Activated gamma-delta T cell (primary cell): Measurements from ENCODE around the gene HSD17B2.
"Not testable (repeated sequence)": the region's sequence is repeated elsewhere in the genome, so short reads cannot be mapped to it uniquely, and the experiment has no call there.

ENCODE experiments used
- DNase-seq: peaks from one replicate; lab custom pipeline; 2025; lab: John Stamatoyannopoulos, UW

Gene HSD17B2

GRCh38 chr16:82129881-82130280 is 94.8 kb downstream of the HSD17B2 start:
- DNase-seq = no peak

GRCh38 chr16:82133798-82134197 is 98.7 kb downstream of the HSD17B2 start:
- DNase-seq = no peak

DNA sequence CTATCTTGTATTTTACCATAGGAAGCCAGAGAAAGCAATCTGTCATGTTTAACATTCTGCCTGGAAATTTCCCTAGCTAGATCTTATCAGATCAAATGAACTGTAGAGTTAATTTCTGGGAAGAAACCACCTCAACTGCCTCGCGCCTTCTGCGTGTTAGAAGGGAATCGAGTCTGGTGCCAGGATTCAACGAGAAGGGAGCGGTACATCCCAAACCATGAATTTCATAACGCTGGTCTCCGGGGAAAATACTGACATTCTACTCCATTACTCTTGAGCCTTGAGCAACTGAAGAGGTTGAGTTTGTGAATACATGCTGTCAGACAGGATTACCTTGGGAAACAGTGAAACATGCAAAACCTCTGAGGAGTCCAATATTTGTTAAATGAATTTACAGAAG is 99.8 kb downstream of the HSD17B2 start:
- DNase-seq = no peak

DNA sequence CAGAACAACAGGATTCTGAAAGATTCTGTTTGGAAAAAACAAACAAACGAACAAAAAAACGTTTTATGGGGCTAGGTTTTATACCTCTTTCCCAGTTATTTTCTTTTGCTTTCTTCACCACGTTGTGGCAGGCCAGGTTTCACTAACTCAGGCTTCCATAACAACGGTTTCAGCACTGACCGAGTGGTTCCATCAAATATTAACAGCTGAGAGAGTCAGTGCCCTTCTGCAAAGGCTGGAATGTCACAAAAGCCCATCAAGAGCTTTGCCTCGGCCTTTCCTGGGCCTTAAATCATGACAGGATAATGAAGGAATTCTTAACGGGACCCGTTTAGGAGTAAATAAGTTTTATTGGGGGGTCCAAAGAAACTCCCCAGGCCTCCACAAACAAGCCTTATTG is 100.8 kb downstream of the HSD17B2 start:
- no peak for DNase-seq

- DNase-seq = no peak
Measured at GRCh38 chr16:82136956-82137821, 102.1 kb downstream of the HSD17B2 start.

DNA sequence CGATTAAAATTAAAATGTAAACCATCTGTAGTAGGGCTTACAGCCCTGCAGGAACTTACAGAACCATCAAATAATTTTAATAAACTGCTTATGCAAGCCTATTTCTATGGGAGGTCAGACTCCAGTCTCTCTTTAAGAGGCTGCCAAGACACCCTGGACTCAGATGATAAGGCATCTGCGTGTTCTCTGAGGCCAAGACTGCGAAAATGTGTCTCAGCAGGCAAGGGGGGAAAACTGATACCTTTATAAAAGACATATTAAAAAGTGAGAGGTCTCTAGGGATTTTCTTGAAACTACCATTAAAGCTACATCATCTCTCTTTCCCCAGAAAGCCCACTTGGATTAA is 102.7 kb downstream of the HSD17B2 start:
- no peak for DNase-seq

DNA sequence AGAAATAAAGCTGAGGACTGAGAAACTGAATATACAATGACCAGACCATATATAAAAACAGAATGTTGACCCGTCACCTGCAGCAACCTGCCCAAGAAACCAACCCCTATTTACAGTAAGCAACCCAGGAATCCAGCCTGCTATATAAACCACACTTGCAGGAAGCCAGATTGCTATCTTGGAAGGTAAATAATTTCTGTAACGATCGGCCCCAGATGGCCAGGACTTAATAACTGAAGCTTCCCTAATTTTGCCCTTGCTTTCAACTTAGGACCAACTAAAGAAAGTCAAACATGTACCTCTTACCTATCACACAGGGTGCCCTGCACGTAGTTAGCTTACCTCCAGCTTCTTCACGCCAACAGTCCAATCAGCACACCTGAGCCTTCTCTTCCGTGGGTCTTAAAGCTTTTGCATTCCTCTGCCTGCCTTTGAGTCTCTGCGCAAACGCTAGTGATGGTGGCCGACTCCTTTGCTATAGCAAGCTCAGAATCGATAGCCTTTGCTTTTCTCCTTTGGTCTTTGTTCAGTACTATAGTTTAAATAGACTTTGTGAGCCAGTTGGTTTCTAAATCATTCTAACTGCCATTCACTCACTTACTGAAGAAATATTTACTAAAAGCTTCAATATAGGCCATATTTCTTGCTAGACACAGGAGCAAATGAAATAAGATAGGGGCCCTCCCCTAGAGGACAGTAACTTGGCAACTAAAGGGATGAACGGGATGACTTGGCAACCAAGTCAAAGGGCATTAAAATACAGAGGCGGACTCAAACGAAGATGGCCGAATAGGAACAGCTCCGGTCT is 103.6 kb downstream of the HSD17B2 start:
- no peak for DNase-seq

GRCh38 chr16:82139286-82139571 is 104.2 kb downstream of the HSD17B2 start:
- not testable (repeated sequence) for DNase-seq

DNA sequence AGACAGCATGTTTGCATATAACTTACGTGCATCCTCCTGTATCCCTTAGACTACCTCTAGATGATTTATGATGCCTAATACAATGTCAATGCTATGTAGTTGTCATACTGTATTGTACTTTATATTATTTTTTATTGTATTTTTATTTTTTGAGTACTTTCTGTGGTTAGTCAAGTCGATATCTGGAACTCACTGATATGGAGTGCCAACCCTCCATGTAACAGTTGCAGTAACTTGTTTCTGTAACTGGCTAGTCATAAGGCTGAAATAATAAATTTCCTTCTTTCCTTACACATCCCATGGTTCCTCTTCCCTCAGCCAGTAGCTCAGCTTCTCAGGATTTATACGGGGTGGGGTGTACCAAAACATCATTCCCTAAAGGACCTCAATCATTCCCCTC is 111.5 kb downstream of the HSD17B2 start:
- DNase-seq = no peak

DNA sequence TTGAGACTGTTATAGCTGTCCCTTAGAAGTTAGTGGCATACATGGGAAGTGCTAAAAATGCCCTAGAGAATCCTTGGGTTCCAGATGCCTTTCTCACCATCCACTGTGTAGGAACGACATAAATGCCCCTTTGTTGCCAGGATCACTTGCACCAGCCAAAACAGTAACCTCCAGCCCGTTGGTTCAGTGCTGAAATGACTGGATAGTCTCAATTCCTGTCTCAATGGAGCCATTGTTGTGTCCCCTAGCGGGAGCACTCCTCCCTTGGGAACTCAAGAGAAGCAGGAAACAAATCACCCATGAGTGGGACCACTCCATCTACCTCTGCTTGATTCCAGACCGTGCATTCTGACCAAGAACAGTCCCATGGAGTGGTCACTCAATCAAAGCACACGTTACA is 111.9 kb downstream of the HSD17B2 start:
- no peak for DNase-seq

DNA sequence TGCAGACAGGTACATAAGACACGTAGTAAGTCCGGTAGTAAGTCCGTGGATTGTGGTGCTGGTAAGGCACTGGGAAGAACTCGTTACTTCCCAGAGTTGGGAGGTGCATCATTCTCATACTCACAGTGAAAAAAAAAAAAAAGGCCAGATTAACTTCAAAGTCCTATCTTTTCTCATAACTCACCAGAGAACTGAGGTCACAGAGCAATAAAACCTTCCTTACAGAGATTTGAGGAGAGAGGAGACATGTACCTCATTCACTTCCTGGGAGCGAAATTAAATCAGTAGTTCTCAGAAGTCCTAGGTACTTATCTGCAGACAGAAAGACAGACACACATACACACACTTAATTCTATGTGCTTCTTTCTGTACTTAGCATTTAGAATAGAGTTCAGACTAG is 112.5 kb downstream of the HSD17B2 start:
- no peak for DNase-seq
